Keratinocyte (primary cell): ENCODE measurements around the gene ITIH1. TPM values are rescaled to one million over a fixed set of nuclear protein-coding genes. Genes with fewer than 3 reads are reported as not detected.

Experiments
- DNase-seq: peaks from one replicate; pipeline ENCODE4 v3.0.0-alpha.2; 2011; ENCODE audit warnings: low read depth, missing footprints, low spot score
- FAIRE-seq: peaks from 2 replicates; lab custom pipeline; 2011; peaks lifted over from hg19 to GRCh38; lab: Jason Lieb, UNC
- H2AFZ ChIP-seq: 2 replicates; pipeline ENCODE4 v1.6.0; 2012; ENCODE audit warnings: low read length, control low read depth, inconsistent platforms; ENCODE audit not compliant: control insufficient read depth
- H3K27ac ChIP-seq: 2 replicates; pipeline ENCODE4 v1.5.1; 2011; ENCODE audit warnings: low read length; ENCODE audit not compliant: control insufficient read depth, insufficient read depth
- H3K27me3 ChIP-seq: 3 replicates; pipeline ENCODE4 v1.6.0; 2011; ENCODE audit warnings: low read length; ENCODE audit not compliant: control insufficient read depth, insufficient read depth; ENCODE audit errors: extremely low read depth
- H3K36me3 ChIP-seq, 2 experiments: 2 replicates in 1 of 2; 3 replicates in 1 of 2; pipeline ENCODE4 v1.5.1; 2011; ENCODE audit warnings: low read length in 2 of 2, mild to moderate bottlenecking in 1 of 2; ENCODE audit not compliant: control insufficient read depth in 2 of 2, insufficient read depth in 2 of 2; ENCODE audit errors: extremely low read depth in 1 of 2
- H3K4me1 ChIP-seq: 3 replicates; pipeline ENCODE4 v1.5.1; 2011; ENCODE audit warnings: low read length; ENCODE audit not compliant: control insufficient read depth, insufficient read depth; ENCODE audit errors: extremely low read depth
- H3K4me2 ChIP-seq: 3 replicates; pipeline ENCODE4 v1.6.0; 2011; ENCODE audit warnings: low read depth, low read length; ENCODE audit not compliant: control insufficient read depth, insufficient read depth; ENCODE audit errors: extremely low read depth
- H3K4me3 ChIP-seq, 3 experiments: fragments of 200-600 bp in 1 of 3; sonication (generic) in 1 of 3; 2 replicates in 2 of 3; 3 replicates in 1 of 3; pipeline ENCODE4 v1.5.1; 2011 to 2016; ENCODE audit warnings: low read length in 3 of 3, mild to moderate bottlenecking in 3 of 3, control low read depth in 2 of 3, inconsistent platforms in 1 of 3, low read depth in 1 of 3, mixed read lengths in 1 of 3, mixed run types in 1 of 3, moderate library complexity in 1 of 3; ENCODE audit not compliant: control insufficient read depth in 2 of 3, insufficient read depth in 2 of 3; ENCODE audit errors: extremely low read depth in 1 of 3
- H3K79me2 ChIP-seq: 2 replicates; pipeline ENCODE4 v1.6.0; 2012; ENCODE audit warnings: low read length; ENCODE audit not compliant: control insufficient read depth, insufficient read depth
- H3K9ac ChIP-seq: 3 replicates; pipeline ENCODE4 v1.6.0; 2011; ENCODE audit warnings: low read length; ENCODE audit not compliant: control insufficient read depth, insufficient read depth; ENCODE audit errors: extremely low read depth
- H3K9me1 ChIP-seq: 3 replicates; pipeline ENCODE4 v1.6.0; 2011; ENCODE audit warnings: low read length; ENCODE audit not compliant: control insufficient read depth, insufficient read depth; ENCODE audit errors: extremely low read depth
- H3K9me3 ChIP-seq: 2 replicates; pipeline ENCODE4 v1.5.1; 2012; ENCODE audit warnings: low read depth, low read length; ENCODE audit not compliant: control insufficient read depth
- H4K20me1 ChIP-seq: 3 replicates; pipeline ENCODE4 v1.6.0; 2011; ENCODE audit warnings: low read length; ENCODE audit not compliant: control insufficient read depth, insufficient read depth; ENCODE audit errors: extremely low read depth
- CTCF ChIP-seq, 3 experiments: IDR thresholded peaks in 1 of 3; conservative IDR thresholded peaks in 1 of 3; optimal IDR thresholded peaks in 1 of 3; 2 replicates in 2 of 3; 3 replicates in 1 of 3; pipeline versions ENCODE3 to v1.5.1; 2011; ENCODE audit warnings: low read length in 3 of 3, mild to moderate bottlenecking in 3 of 3, moderate library complexity in 2 of 3, control low read depth in 1 of 3, inconsistent platforms in 1 of 3; ENCODE audit not compliant: insufficient read depth in 2 of 3; ENCODE audit errors: extremely low read depth in 1 of 3
- EZH2 ChIP-seq: IDR thresholded peaks from one replicate; pipeline ENCODE4 v1.6.1; 2012; ENCODE audit warnings: inconsistent platforms, mild to moderate bottlenecking, low read length, moderate library complexity
- dilution Hi-C: fragments of 300-500 bp; cut with MboI; formaldehyde crosslinking; loops from one replicate; pipeline ENCODE4 v1.7.0; 2020; ENCODE audit warnings: low sequenced_read_pairs; ENCODE audit not compliant: extremely low pct_ligation_motif_present
- polyA plus RNA-seq, 5 experiments: library from polyadenylated mRNA; depleted of rRNA in 3 of 5; stranded (reverse) in 3 of 5; stranded (forward) in 1 of 5; unstranded in 1 of 5; fragments of >200 nt; gene quantifications; 1 replicate in 1 of 5; 2 replicates in 3 of 5; 3 replicates in 1 of 5; pipeline versions ENCODE4 v1.2.1 to v1.2.3, GENCODE V29; 2011 to 2012; ENCODE audit warnings: missing spikeins in 2 of 5, low read depth in 1 of 5, low replicate concordance in 1 of 5

The ITIH1 gene
- polyA plus RNA-seq, 1 donor (not counting 4 experiments of a cell fraction or from before 2014, with no cell fraction given), result not detected

DNA sequence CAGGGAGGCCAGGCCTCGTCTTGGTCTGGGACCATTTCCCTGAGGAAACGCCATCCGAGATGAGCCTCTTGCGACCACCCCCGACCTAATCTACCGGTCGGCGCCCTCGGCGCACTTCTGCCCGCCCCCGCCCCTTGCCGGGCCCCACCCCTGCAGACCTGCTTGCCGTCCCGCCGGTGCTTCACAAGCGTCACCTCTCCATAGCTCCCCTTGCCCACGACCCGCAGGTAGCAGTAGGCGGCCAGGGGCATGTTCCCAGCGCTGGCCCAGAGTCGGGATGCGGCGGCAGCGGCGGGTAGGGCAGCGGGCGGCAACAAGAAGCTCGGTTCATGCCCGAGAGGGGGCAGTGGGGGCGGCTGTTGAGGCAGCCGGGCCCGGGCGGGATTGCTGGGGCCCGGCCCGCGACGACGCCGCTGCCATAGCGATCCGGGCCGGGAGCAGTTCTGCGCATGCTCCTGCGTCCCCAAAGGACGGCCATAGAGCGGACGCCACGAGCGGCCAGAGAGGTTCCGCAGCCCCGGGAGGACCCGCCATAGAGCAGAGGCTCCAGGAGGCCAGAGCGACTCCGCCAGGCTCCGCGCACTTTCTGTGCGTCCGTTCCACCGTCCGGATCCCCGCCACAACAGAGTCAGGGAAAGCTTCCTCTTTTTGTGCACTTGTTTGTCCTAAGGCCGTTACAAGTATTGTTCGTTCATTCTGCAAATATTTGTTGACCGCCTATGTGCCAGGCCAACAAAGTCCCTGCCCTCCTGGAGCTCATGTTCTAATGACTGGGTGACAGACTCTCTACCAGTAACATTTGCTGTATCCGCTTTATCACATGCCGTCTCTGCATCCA is 6.7 kb upstream of the ITIH1 start, which contains the start of gene NEK4:
TSS of gene NEK4 (minus strand) at position 445 of the 838 bp plus-strand sequence. CDS start at position 251, 194 bp downstream.
- Histone ChIP-seq H3K9me1 (no peaks in the 10 kb centered on the region), H3K4me2 (peak within 1 kb of the TSS; percentile 96), H2AFZ (peak within 1 kb of the TSS; percentile 94), H3K4me3 (peak within 1 kb of the TSS; percentile 71 to 85 (median 81)), H3K4me1 (peaks cover 11% of the 10 kb centered on the region), H3K36me3 (peaks cover 0 to 2% of the 10 kb centered on the region in 2 experiments), H3K9me3 (no peaks in the 10 kb centered on the region), H3K79me2 (peaks cover 16% of the 10 kb centered on the region), H3K9ac (peak within 1 kb of the TSS; percentile 79), H4K20me1 (no peaks in the 10 kb centered on the region), H3K27ac (peak within 1 kb of the TSS; percentile 65), H3K27me3 (no peaks in the 10 kb centered on the region)
- dilution Hi-C loops, result no loop called here
- peak; percentile 48 for FAIRE-seq
- TF ChIP-seq EZH2 (no peak), CTCF (optimal IDR thresholded peaks at IDR 0.05 in 1 of 3, IDR thresholded peaks at IDR 0.05 in 1 of 3, conservative IDR thresholded peaks at IDR 0.05 in 1 of 3; ENCODE audit: extremely low read depth in 1 of 3, insufficient read depth in 2 of 3, low read length in 3 of 3) (peak in 1 of 3 experiments; percentile 3)
- DNase-seq, result peak; percentile 32

GRCh38 chr3:52771334-52771681 is 6.1 kb upstream of the ITIH1 start:
- Histone ChIP-seq H2AFZ (peak overlapping the region; percentile 94), H3K4me1 (peaks cover 11% of the 10 kb centered on the region), H3K4me3 (peak overlapping the region; percentile 71 to 85 (median 81)), H3K36me3 (no peaks in the 10 kb centered on the region), H4K20me1 (no peaks in the 10 kb centered on the region), H3K9me1 (no peaks in the 10 kb centered on the region), H3K9me3 (no peaks in the 10 kb centered on the region), H3K27ac (peak overlapping the region; percentile 65), H3K4me2 (peak overlapping the region; percentile 78), H3K9ac (peak overlapping the region; percentile 79), H3K27me3 (no peaks in the 10 kb centered on the region), H3K79me2 (peaks cover 16% of the 10 kb centered on the region)
- FAIRE-seq (no peak), DNase-seq (no peak)
- dilution Hi-C loops, result no loop called here
- TF ChIP-seq EZH2 (no peak), CTCF (optimal IDR thresholded peaks at IDR 0.05 in 1 of 3, IDR thresholded peaks at IDR 0.05 in 1 of 3, conservative IDR thresholded peaks at IDR 0.05 in 1 of 3; ENCODE audit: extremely low read depth in 1 of 3, insufficient read depth in 2 of 3, low read length in 3 of 3) (no peak)
